HuH-7.5 (cell line): ENCODE data around the gene KRTAP29-1.

Experiments used
- DNase-seq: peaks from one replicate; pipeline ENCODE4 v3.0.0; 2011; ENCODE audit warnings: low spot score

The KRTAP29-1 gene

GRCh38 chr17:41328207-41328606 is 25.6 kb upstream of the KRTAP29-1 start:
- DNase-seq, result no peak

- DNase-seq, result no peak
These were observed 24.9 kb upstream of the KRTAP29-1 start for GRCh38 chr17:41327411-41328120.

- no peak for DNase-seq
These were observed 23.8 kb upstream of the KRTAP29-1 start for GRCh38 chr17:41326173-41327145.

- no peak for DNase-seq
These were observed 23.0 kb upstream of the KRTAP29-1 start for GRCh38 chr17:41325611-41326010.

- DNase-seq, result no peak
These were observed 22.5 kb upstream of the KRTAP29-1 start for GRCh38 chr17:41325126-41325525.

GRCh38 chr17:41324180-41325075 is 21.8 kb upstream of the KRTAP29-1 start:
- peak; percentile 23 for DNase-seq

GRCh38 chr17:41322903-41323895 is 20.5 kb upstream of the KRTAP29-1 start:
- DNase-seq, result no peak

- DNase-seq, result no peak
These were observed 19.6 kb upstream of the KRTAP29-1 start for GRCh38 chr17:41322094-41322902.

- no peak for DNase-seq
These were observed 15.6 kb upstream of the KRTAP29-1 start for GRCh38 chr17:41318231-41318630.

GRCh38 chr17:41315814-41316445 is 13.3 kb upstream of the KRTAP29-1 start:
- no peak for DNase-seq

- DNase-seq, result no peak
These were observed 12.6 kb upstream of the KRTAP29-1 start, which contains the start of gene KRTAP17-1 for GRCh38 chr17:41315204-41315794. Gene KRTAP17-1 (minus strand): TSS chr17:41315710. CDS start chr17:41315650, 60 bp downstream.

- no peak for DNase-seq
These were observed 8.5 kb upstream of the KRTAP29-1 start for GRCh38 chr17:41311111-41311510.

GRCh38 chr17:41308918-41309359 is 6.3 kb upstream of the KRTAP29-1 start, which contains the start of gene KRTAP16-1:
Gene KRTAP16-1 (minus strand): TSS chr17:41309309. CDS start chr17:41309253, 56 bp downstream.
- no peak for DNase-seq

GRCh38 chr17:41308251-41308917 is 5.7 kb upstream of the KRTAP29-1 start:
- DNase-seq, result no peak

- DNase-seq, result no peak
These were observed 5.0 kb upstream of the KRTAP29-1 start for GRCh38 chr17:41307647-41308046.

- DNase-seq, result no peak
These were observed 1.4 kb upstream of the KRTAP29-1 start for GRCh38 chr17:41304091-41304490.

- no peak for DNase-seq
These were observed 330 bp upstream of the KRTAP29-1 start for GRCh38 chr17:41302981-41303380.

- no peak for DNase-seq
These were observed 1.4 kb downstream of the KRTAP29-1 start for GRCh38 chr17:41301204-41301790.
